Calu3 (cell line): Measurements from ENCODE around the gene KCNF1. TPM values are rescaled to one million over a fixed set of nuclear protein-coding genes. Genes with fewer than 3 reads are reported as not detected.

ENCODE experiments used
- BruUV-seq: library from RNA; stranded (reverse); fragments of 400-500 nt; replicated peaks from 2 replicates; lab custom pipeline; 2021; lab: Mats Ljungman, UMichigan
- CTCF ChIA-PET: fragments of 300-600 bp; sonication (Branson Sonifier 250); formaldehyde crosslinking; loops from one replicate; lab custom pipeline; 2022; ENCODE audit warnings: antibody characterized with exemption; lab: Charles Lee
- DNase-seq: peaks from one replicate; pipeline ENCODE4 v3.0.0; 2022
- H3K27ac Mint-ChIP-seq: one replicate; pipeline ENCODE4 v1.8.0; 2022; ENCODE audit warnings: mixed read lengths; ENCODE audit not compliant: unreplicated experiment
- H3K27me3 Mint-ChIP-seq: one replicate; pipeline ENCODE4 v1.8.0; 2022; ENCODE audit warnings: mixed read lengths; ENCODE audit not compliant: unreplicated experiment
- H3K36me3 Mint-ChIP-seq: one replicate; pipeline ENCODE4 v1.8.0; 2022; ENCODE audit warnings: mild to moderate bottlenecking, moderate library complexity, mixed read lengths; ENCODE audit not compliant: insufficient read depth, unreplicated experiment
- H3K4me1 Mint-ChIP-seq: one replicate; pipeline ENCODE4 v1.8.0; 2022; ENCODE audit warnings: mild to moderate bottlenecking, low read depth, mixed read lengths; ENCODE audit not compliant: unreplicated experiment
- H3K4me3 Mint-ChIP-seq: one replicate; pipeline ENCODE4 v1.8.0; 2022; ENCODE audit warnings: mild to moderate bottlenecking, low read depth, moderate library complexity, mixed read lengths; ENCODE audit not compliant: unreplicated experiment
- H3K9me3 Mint-ChIP-seq: one replicate; pipeline ENCODE4 v1.8.0; 2022; ENCODE audit warnings: low read depth, mixed read lengths; ENCODE audit not compliant: unreplicated experiment
- intact Hi-C: fragments of 100-400 bp; cut with micrococcal nuclease; formaldehyde crosslinking; loops from one replicate; pipeline ENCODE4 v1.10.0; 2022; ENCODE audit not compliant: unreplicated experiment
- total RNA-seq: library from RNA; stranded (reverse); gene quantifications from 2 replicates; pipeline ENCODE4 v1.2.3, GENCODE V29; 2022
- TF ChIP-seq, protein P1 (sequence below): fragments of 200-600 bp; IDR thresholded peaks from one replicate; pipeline ENCODE4 v1.8.0; 2022; ENCODE audit warnings: antibody characterized with exemption; ENCODE audit not compliant: unreplicated experiment

Gene KCNF1
- total RNA-seq, 1 experiment from 2014 or later: not detected

DNA sequence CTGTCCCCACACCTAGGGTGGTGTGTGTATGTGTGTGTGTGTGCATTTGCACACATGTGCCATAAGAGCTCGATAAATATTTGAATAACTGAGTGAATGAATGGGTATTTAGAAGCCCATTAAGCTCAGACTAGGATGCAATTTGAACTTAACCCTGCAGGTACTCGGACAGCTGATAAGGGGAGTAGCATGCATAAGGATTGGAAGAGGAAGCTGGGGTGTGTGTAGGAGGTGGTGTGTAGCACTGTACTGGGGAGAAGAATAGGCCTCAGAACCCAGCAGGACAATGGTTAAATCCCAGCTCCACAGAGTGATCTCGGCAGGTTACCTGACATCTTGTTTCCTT is 1.8 kb upstream of the KCNF1 start:
- H3K9me3 Mint-ChIP-seq: no peaks in the 10 kb centered on the region
- BruUV-seq: no TSS peak
- CTCF ChIA-PET: interaction anchor here (0.6 kb wide), 1 partner anchor 8 kb away, joined by 3 read pairs; no protein-coding TSS in a partner anchor
- no peaks in the 10 kb centered on the region for H3K36me3 Mint-ChIP-seq
- intact Hi-C loops: loop anchor here (10.0 kb wide), 1 partner anchor 215 kb away; no protein-coding TSS in a partner anchor
- DNase-seq: no peak
- no peaks in the 10 kb centered on the region for H3K4me1 Mint-ChIP-seq
- no peak overlapping the region for H3K27ac Mint-ChIP-seq
- H3K4me3 Mint-ChIP-seq: no peak overlapping the region
- TF ChIP-seq, protein P1, sequence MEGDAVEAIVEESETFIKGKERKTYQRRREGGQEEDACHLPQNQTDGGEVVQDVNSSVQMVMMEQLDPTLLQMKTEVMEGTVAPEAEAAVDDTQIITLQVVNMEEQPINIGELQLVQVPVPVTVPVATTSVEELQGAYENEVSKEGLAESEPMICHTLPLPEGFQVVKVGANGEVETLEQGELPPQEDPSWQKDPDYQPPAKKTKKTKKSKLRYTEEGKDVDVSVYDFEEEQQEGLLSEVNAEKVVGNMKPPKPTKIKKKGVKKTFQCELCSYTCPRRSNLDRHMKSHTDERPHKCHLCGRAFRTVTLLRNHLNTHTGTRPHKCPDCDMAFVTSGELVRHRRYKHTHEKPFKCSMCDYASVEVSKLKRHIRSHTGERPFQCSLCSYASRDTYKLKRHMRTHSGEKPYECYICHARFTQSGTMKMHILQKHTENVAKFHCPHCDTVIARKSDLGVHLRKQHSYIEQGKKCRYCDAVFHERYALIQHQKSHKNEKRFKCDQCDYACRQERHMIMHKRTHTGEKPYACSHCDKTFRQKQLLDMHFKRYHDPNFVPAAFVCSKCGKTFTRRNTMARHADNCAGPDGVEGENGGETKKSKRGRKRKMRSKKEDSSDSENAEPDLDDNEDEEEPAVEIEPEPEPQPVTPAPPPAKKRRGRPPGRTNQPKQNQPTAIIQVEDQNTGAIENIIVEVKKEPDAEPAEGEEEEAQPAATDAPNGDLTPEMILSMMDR: no peak
- peaks cover 91% of the 10 kb centered on the region for H3K27me3 Mint-ChIP-seq

DNA sequence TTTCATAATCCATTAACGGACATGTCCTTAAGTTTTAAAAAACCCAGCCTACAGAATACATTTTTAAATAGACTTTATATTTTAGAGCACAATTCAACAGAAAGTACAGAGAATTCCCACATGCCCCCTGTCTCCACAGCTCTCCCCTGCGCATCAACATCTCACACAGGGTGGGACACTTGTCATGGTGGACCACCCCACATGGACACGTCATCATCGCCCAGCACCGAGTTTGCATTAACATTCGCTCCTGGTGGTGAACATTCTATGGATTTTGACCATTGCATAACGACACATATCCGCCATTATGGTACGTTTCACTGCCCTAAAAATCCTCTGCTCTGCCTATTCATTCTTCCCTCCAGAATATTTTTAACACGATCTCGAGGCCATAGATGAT is 1.1 kb upstream of the KCNF1 start:
- CTCF ChIA-PET: no interaction called here
- Mint-ChIP-seq H3K27me3 (peaks cover 91% of the 10 kb centered on the region), H3K4me1 (no peaks in the 10 kb centered on the region), H3K36me3 (no peaks in the 10 kb centered on the region), H3K4me3 (peak overlapping the region; percentile 6), H3K9me3 (no peaks in the 10 kb centered on the region), H3K27ac (no peak overlapping the region)
- intact Hi-C loops: loop anchor here (10.0 kb wide), 1 partner anchor 214 kb away; no protein-coding TSS in a partner anchor
- no peak for DNase-seq
- TF ChIP-seq, protein P1: no peak
- no TSS peak for BruUV-seq

GRCh38 chr2:10912076-10912731 is 470 bp downstream of the KCNF1 start:
- CTCF ChIA-PET: interaction anchor here (1.0 to 1.4 kb wide), 2 partner anchors 77 to 212 kb away, joined by 3 read pairs; no protein-coding TSS in a partner anchor

GRCh38 chr2:10912796-10913455 is 1.2 kb downstream of the KCNF1 start:
- no peaks in the 10 kb centered on the region for H3K36me3 Mint-ChIP-seq
- H3K27ac Mint-ChIP-seq: no peak overlapping the region
- peaks cover 99% of the 10 kb centered on the region for H3K27me3 Mint-ChIP-seq
- TF ChIP-seq, protein P1: no peak
- DNase-seq: no peak
- H3K9me3 Mint-ChIP-seq: no peaks in the 10 kb centered on the region
- H3K4me3 Mint-ChIP-seq: no peak overlapping the region
- CTCF ChIA-PET: interaction anchor here (1.4 kb wide), 1 partner anchor 78 kb away, joined by 3 read pairs; no protein-coding TSS in a partner anchor
- H3K4me1 Mint-ChIP-seq: no peaks in the 10 kb centered on the region
- intact Hi-C loops: loop anchor here (10.0 kb wide), 1 partner anchor 212 kb away; no protein-coding TSS in a partner anchor
- BruUV-seq: no TSS peak

More at GRCh38 chr2:10912076-10912731, 470 bp downstream of the KCNF1 start:
- Mint-ChIP-seq H3K4me3 (peak overlapping the region; percentile 6), H3K4me1 (no peaks in the 10 kb centered on the region), H3K27ac (no peak overlapping the region), H3K36me3 (no peaks in the 10 kb centered on the region), H3K27me3 (peaks cover 99% of the 10 kb centered on the region), H3K9me3 (no peaks in the 10 kb centered on the region)
- TF ChIP-seq, protein P1: no peak
- intact Hi-C loops: loop anchor here (10.0 kb wide), 1 partner anchor 213 kb away; no protein-coding TSS in a partner anchor
- DNase-seq: no peak
- no TSS peak for BruUV-seq
